NCI-H460 (cell line): Measurements from ENCODE around the gene STXBP1. TPM values are rescaled to one million over a fixed set of nuclear protein-coding genes. Genes with fewer than 3 reads are reported as not detected.
A peak's percentile ranks its signal among the peaks of the same experiment; 100 is the strongest.

ENCODE experiments used
- DNase-seq: peaks from one replicate; pipeline ENCODE4 v3.0.0-alpha.2; 2016; ENCODE audit warnings: low read depth; ENCODE audit errors: extremely low read depth
- polyA plus RNA-seq: library from polyadenylated mRNA; depleted of rRNA; stranded (reverse); fragments of >200 nt; gene quantifications from 2 replicates; pipeline ENCODE4 v1.2.3, GENCODE V29; 2014; cell fraction: nucleus; rRNA removed
- total RNA-seq: library from RNA; depleted of rRNA; stranded (reverse); fragments of >200 nt; shearing (Covaris generic); gene quantifications from 2 replicates; pipeline ENCODE4 v1.2.3, GENCODE V29; 2014; rRNA removed

The STXBP1 gene
- 8.4 and 10.2 TPM in 2 replicates for total RNA-seq
- 9.6 and 13.3 TPM in 2 replicates for polyA plus RNA-seq

DNA sequence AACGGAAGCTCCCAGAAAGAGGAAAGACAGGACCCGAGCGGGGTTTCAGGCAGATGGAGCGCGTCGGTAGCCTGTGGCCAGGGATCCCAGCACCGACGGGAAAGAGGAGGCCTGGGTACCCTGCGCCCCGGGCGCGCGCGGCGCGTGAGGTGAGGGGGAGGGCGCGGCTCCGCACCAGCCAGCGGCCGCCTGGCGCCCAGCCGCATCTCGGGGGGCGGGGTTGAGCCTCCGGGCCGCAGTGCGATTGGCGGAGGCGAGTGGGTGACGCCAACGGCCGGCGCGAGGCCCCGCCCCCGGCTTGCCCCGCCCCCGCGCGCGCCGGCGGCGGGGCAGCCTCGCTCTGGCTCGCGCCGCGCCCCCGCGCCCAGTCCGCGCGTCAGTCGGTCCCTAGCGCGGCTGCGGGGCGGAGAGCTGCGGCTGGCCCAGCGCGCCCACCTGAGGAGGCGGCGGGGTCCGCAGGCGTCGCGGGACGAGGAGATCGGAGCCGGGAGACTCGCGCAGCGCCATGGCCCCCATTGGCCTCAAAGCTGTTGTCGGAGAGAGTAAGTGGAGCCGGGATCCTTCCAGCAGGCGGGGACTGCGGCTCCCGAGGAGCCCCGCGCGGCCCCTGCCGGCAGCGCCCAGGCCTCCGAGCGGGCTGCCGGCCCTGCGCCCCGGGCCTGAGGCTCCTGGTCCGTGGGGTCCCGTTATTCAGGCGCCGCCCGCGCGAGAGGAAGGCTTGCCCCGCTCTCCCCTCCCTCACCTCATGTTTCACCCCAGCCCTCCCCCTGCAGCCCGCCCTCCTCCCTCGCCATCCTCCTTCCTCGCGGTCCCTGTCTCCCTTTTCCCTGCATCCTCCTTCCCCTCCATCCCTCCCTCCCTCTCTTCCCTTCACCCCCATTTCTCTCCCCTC lies at the start of gene STXBP1:
STXBP1 (plus strand) TSS at position 379 of the 892 bp plus-strand sequence; CDS start at position 506, 127 bp downstream.
- DNase-seq: peak; percentile 85

DNA sequence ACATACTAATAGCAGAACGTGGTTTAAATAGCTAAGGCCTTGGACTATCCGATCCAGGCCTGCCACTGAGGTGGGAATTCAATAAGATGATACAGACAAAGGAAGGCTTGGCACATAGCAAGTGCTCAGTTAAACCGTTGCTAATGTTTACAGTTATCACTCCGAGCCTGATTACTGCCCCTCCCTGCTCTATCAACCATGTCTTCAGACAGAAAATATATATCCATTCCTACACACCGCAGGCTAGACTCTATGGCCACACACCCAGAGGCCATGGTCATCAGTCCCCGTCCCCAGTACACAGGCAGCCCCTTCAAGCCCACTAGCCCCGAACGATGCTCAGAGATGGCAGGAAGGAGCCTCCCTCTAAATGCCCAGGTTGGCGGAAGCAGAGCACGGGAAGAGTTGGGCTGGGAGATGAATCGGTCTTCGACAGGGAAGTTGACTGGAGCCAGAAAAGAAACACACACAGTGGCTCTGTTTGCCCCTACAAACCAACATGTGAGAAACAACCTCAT lies 49.7 kb upstream of the STXBP1 start:
- DNase-seq: no peak

DNA sequence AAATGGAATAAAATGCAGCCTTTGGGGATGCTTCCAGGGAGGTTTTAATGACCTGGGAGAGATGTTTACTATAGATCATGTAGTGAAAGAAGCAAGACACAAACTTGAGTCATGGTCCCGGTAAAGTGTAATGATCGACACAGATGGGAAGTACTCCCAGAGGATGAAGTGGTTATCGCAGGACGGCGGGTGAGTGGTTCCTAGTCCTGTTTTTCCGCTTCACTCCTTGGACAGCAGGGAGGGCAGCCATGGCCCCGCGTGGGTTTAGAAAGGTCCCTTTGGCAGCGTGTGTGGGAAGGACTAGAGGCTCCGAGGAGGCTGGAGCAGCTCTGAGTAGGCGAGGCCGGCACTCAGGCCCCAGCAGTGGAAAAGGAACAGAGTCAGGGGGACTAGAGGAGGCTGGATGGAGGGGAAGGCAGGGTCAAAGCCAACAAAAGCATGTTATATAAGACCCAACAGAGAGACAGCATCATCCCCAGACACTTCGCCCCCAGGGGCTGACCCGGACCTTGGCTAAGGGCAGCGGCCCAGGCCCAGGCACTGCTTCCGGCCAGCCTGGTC lies 49.2 kb upstream of the STXBP1 start:
- peak; percentile 52 for DNase-seq

DNA sequence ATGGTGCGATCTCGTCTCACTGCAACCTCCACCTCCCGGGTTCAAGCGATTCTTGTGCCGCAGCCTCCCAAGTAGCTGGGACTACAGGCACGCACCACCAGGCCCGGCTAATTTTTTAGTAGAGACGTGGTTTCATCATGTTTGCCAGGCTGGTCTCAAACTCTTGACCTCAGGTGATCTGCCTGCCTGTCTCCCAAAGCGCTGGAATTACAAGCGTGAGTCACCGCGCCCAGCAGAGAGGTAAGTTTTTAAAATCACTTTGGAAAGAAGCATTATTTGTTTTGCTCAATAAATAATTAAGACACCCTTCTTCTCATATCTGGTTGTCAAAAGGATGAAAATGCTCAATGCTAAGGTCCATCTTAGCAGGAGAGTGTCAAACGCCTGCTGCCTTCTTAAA lies 48.5 kb upstream of the STXBP1 start:
- DNase-seq: no peak

DNA sequence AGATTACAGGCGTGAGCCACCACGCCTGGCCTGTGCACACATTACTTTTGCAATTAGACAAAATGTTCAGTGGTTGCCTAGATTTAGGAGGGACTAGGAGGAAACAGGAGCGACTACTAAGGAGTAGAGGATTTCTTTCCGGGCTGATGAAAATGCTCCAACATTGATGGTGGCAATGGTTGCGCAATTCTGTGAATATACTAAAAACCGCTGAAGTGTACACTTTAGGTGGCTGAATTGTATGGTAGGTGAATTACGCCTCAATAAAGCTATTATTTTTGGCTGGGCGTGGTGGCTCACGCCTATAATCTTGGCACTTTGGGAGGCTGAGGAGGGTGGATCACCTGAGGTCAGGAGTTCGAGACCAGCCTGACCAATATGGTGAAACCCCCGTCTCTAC lies 46.8 kb upstream of the STXBP1 start:
- no peak for DNase-seq

DNA sequence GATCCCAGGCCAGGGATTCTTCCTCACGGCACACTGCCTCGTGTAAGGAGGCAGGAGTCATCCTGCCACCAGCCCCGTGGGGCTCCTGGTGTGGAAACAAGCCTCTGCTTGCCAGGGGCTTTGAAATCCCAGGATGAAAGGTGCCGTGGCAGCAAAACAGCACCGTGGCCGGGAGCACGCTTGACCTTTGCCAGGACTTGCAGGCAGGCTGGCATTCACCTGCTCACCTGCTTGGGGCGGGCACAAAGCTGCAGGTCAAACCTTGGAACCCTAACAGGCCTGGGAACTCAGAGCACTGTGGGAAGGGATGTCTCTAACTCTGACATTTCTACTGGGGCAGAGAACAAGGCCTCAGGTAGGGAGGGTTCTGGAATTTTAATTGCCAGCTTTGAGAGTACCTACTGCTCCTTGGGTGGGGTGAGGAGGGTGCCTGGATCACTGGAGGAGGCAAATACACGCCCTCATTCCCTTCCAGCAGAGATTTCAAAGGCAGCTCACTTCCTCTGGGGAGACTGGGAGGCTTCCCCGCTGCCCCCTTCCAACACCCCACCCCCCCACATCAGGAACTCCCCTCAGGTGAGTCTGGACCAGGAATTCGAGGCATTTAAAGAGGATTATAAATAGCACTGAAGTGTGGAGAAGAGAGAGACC lies 45.6 kb upstream of the STXBP1 start:
- DNase-seq: no peak

DNA sequence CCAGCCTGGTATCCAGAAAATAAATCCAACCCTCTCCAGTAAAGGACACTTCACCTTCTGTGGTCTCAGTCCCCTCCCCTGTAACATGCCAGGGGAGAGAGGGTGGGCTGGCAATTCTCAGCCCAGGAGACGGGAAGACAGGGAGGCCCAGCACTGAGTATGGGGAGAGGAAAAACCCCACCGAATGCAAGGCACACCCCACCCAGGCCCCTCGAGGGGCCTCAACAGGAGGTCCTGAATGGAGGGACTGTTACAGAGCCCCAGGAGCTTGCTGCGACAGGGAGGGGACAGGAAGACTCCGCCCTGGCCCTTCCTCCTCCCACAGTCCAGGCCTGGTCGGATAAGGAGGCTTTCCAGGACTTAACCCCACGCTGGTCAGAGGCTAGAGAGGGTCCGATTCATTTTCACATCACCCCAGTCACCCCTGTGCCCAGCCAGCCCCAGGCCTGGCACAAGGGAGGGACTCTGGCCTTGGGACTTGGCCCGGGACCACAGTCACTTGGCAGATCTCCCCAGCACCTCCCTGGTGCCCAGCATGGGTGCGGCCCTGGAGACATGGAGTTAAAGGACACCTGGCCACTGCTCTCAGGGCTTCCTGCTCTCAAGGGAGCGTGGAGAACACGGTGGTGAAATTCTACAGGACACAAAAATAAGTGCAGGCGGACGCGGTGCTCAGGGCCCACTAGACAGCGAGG lies 44.9 kb upstream of the STXBP1 start:
- DNase-seq: no peak

DNA sequence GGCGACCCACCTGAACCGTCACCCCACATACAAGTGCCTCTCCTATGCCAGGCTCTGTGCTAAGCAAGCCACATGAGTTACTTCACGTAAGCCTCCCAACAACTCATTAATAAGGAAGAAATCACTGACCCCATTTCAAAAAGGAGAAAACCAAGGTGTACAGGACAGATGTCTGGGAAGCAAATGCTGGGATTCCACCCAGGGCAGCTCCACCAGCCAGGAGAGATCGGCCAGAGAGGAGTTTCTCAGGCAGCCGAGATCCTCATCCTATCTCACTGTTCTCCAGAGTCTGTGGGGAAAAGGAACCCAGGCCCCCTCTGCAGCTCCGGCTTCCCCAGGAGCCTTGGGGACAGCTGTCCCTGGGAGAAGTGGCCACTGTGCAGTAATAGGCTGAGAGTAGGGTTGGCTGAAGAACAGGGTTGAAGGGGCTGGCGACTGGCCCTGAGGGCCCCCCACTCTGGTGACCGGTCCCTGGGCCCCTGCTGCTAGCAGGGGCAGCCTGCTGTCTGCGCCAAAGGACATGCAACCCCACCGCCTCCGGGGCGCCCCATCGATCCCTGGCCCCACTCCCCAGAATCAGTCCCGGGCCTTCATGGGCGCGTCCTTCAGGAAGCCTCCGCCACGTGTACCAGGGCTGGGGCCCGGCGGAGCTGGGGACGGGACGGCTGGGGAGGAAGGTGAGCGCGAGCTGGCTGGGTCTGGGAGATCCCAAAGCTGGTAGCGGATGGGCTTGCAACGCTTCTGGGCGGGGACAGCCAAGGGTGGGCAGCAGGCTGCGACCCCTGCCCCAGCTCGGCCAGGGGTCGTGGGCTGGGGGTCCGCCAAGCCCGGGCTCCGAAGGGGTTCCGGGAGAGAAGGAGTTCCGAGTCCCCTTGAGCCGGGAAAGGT lies 44.1 kb upstream of the STXBP1 start:
- no peak for DNase-seq

DNA sequence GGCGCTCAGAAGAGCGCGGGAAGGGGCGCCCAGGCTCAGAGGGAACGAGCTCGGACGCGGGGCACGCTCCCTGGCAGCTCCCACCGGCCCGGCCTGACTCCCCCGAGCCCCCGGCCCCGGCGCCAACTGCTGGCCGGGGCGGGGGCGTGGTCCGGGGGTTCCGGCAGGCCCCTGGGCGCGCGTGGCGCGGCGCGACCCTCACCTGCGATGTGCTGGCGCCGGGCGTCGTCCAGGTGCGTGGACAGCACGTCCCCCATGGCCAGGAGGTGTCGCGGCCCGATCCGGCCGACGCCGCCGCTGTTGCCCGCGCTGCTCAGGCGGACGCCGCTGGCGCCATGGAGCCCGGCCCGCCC lies 43.5 kb upstream of the STXBP1 start:
- no peak for DNase-seq

DNA sequence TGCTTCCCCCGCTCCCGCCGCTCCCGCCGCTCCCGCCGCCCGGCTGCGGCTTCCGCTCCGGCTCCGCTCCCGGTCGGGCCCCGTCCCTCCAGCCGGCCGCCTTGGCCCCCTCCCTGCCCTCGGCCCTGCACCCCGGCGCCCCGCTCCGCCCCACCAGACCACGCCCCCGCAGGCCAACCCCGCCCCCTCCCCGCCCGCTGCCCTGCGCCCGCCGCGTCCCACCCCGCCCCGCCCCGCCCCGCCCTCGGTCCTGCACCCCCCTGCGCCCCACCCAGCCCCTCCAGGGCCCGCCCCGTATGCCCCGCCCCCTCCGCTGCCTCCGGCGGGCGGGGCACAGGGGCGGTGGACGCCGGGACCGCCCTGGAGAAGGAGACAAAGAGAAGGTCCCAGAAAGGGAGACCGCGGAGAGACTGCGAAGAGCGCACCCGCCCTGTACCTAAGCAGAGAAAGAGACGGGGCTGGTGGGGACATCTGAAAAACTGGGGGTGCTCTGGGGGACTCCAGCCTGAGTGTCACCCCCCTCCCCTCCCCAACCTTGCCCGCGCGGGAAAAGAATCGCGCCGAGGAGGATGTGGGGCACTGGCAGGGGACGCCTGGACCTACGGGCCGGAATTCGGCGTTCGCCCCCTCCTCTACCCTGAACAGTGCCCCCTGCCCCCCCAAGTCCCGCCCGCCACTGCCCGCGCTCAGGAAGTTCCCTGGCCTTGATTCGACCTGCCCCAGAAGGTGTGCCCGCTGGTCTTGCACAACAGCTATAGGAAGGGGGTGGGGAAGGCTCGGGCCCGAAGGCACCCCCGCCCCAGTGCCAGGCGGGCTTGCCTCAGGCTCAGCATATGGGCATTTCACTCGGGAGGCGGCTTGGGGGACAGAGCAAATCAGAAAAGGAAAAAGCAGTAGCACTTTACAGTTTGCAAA lies 42.8 kb upstream of the STXBP1 start:
- DNase-seq: peak; percentile 79

DNA sequence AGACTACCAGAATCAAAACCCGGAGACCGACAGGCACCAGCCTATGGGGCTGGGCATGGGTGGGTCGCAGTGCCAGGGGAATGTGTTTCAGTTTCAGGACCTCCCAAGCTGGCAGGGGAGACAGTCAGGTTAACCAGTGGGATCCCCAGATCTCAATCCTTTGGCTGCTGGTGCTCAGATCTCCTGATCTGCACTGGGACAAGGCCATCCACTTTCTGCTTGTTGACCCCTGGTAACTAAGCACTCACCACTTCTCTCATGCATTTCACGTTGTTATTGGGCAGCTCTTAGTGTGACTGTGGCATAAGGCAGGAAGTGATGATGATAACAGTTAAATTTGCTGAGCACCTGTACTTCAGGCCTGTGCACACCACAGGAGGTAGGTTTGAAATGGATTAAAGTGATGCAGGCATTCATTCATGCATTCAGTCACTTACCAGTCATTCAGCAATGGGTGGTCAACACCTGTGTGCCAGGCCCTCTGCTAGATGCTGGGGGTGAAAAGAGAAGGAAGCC lies 42.1 kb upstream of the STXBP1 start:
- DNase-seq: no peak

DNA sequence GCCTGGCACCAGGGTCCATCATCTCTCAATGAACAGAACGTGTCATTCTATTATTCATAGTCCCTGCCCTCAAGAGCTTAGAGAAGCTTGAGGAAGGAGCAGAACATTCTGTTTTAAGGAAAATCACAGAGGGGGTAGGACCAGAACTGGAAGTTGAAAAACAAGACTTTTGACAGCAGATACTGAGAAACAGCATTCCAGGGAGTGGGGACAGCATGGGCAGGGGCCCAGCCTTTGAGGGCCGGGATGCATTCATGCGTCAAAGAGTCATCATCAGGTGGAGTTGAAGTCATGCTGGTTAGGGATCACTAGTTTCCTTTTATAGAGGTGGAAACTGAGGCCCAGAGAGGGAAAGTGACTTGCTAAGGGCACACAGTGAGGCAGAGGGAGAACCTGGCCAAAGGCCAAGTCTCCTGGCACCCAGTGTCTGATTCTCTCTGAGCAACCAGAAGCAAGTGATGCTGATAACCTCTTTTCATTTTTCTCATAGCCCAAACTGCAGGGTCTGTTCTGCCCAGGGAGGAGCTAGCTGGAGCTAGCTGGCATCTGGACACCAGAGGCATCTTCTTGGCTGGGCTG lies 41.5 kb upstream of the STXBP1 start:
- no peak for DNase-seq

DNA sequence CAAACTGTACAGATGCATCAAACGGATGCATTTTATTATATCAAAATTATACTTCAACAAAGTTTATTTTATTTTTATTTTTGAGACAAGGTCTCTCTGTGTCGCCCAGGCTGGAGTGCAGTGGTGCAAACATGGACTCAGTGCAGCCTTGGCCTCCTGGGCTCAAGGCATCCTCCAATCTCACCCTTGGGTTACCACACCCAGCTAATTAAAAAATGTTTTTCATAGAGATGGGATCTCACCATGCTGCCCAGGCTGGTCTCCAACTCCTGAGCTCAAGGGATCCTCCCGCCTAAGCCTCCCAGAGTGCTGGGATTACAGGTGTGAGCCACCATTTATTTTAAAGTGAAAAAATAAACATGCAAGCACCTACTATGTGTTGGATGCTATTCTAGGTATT lies 40.1 kb upstream of the STXBP1 start:
- no peak for DNase-seq

DNA sequence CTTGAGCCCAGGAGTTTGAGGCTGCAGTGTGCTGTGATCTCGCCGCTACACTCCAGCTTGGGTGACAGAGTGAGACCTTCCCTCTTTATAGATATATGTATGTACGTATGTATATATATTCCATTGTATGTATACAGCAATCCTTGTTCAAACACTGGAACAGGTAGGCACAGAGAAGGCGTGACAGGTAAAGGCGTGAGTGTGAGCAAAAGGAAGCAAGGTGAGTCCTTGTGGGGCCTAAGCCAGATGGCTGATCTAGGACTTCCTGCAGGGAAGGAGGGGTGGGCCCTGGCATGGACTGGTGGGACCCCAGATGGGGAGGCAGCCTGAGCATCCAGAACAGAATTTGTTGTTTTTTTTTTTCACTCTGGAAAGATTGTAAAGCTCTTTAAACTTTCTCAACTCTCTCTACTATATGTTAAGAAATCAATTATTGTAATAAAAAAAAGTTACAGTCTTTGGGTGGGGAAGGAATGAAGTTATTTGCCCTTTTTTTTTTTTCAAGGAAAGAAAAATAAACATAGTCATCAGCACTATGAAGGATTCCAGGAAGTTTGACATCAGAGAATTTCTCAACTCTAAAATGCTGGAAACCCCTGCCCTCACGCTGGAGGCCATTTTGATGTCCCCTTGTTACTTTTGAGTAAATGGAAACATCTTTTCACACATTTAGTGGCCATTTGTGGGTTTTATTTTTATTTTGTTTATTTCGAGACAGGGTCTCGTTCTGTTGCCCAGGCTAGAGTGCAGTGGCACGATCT lies 38.9 kb upstream of the STXBP1 start:
- peak; percentile 62 for DNase-seq

DNA sequence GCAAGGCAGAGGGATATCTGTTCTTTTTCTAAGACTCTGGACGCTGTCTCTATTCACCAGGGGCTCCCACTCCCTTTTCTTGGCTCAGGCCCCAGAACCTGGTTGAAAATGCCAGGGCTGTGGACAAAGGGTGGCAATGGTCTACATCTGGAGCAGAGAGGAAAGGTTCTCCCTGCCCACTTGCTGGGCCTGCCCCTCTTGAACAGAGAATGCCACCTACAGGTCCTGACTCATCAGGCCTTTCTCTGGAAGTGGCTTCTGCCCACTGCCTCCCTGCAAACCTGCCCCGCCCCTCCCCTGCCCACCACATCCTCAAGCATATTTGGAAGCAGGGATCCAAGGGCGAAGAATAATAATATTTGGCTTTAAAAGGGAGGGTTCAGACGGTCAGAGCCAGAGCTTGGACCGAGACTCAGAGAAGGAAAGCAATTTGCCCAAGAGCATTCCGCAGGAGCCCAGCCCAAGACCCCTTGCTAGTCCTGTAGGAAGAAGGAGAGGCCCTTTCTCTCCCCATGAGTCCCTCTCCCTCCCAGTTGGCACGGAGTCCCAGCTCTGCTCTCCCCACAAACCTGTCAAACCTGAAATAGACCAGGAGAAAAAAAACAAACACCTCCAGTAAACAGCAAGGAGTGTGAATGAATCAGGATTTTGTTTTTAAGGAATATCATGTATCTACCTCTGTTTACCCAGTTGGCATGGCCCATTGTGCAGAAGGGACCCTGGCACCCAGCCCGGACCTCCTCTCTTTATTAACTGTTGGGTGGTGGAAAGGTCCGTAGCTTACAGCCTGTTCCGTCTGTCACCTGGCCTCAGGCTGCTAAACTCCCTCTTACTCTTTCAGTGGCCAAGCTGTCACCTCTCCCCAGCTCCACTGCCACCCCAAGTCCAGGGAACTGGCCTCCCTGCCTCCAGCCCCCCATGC lies 37.7 kb upstream of the STXBP1 start:
- peak; percentile 58 for DNase-seq
